GM12878 (cell line): ENCODE results near the gene TOMM34.

Experiments used
- CBX5 ChIP-seq: sonication (generic); IDR thresholded peaks from 2 replicates; pipeline ENCODE4 v1.6.1; 2016; ENCODE audit warnings: low read depth, moderate library complexity, mild to moderate bottlenecking, inconsistent platforms
- FOS ChIP-seq: IDR thresholded peaks from 3 replicates; pipeline ENCODE4 v1.6.1; 2011; ENCODE audit warnings: borderline replicate concordance; ENCODE audit not compliant: insufficient read length; ENCODE audit errors: extremely low read depth
- KAT2A ChIP-seq: conservative IDR thresholded peaks from 2 replicates; pipeline ENCODE4 v1.6.1; 2011; ENCODE audit warnings: low read depth, low read length; ENCODE audit not compliant: control insufficient read depth
- USF1 ChIP-seq: IDR thresholded peaks from 2 replicates; pipeline ENCODE4 v1.6.1; 2011; ENCODE audit warnings: borderline replicate concordance, low read depth, mild to moderate bottlenecking, moderate library complexity, mixed read lengths, low read length; ENCODE audit not compliant: insufficient read depth; ENCODE audit errors: extremely low read length

DNA sequence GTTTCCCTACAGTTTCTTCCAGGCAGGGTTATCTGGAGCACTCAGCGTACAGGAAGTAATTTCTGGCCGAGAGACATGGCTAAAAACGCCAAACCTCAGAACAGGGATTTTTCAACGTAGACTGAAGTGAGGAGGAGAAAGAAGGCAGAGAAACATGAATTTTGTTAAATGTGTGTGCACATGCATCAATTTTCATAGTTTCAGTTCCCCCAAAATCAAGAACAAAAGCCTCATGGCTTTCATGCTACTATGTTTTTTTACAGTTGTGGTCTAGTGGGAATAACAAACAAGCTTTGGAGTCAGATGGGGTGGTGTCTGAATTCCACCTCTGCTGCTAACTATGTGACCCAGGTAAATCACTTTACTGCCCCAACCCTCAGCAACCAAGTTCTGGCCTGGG is 4.9 kb downstream of the TOMM34 start:
- TF ChIP-seq CBX5 (no peak), USF1 (no peak), FOS (no peak), KAT2A (no peak)
